Measurements from ENCODE around the gene RNU2-63P.
A peak's percentile ranks its signal among the peaks of the same experiment; 100 is the strongest.
"Not testable (repeated sequence)": the region's sequence is repeated elsewhere in the genome, so short reads cannot be mapped to it uniquely, and the experiment has no call there.

RNU2-63P gene

DNA sequence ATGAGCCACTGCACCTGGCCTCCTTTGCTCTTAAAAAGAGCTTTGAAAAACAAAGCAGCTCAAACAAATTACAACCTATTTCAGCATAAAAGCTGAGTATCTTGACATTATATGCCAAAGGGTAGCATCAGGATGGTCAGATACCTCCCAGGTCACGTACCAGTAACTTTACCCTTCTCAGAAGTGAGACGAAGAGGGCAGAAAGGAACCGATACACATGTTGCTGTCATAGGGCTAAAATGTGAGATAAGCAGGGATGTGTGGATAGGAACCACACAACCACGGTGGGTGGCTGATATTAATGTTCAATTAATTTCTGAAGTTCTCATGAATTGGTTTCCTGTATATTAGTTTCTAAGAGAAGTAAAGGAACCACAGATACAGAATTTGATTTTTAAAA is 12.6 kb upstream of the RNU2-63P start:
- DNase-seq (ENCODE audit: low spot score): no peak

- DNase-seq (ENCODE audit: low spot score): no peak
Observed at GRCh38 chr2:88027697-88028389, 11.5 kb upstream of the RNU2-63P start.

GRCh38 chr2:88024509-88024908 is 8.2 kb upstream of the RNU2-63P start:
- no peak for DNase-seq (ENCODE audit: low spot score)

DNA sequence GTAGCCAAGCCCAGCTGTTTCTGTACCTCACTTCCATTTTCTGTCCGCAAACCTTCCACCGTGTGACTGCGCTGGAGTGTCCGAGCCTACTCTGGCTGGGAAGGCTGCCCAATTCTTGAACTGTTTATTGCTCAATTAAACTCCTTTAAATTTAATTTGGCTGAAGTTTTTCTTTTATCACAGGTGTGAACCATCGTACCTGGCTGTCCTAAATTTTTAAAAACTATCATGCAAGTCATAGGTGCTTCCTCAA is 6.2 kb upstream of the RNU2-63P start:
- DNase-seq (ENCODE audit: low spot score): no peak

DNA sequence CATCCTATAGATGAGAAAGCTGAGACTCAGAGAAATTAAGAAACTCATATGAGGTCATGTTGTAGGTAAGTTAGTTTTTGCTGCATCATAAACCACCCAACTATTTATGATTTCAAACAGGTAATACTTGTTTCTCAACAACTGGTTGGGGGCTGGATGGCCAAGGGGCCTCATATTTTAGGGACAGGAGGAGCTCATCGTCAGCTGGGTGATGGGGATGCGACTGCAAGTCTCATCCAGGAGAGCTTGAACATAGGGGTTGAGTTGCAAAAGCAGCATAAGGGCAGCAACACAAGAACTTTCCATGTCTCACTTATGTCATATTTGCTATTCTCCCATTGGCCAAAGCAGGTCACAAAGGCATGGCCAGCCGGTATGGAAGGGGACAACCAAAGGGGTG is 3.6 kb upstream of the RNU2-63P start:
- no peak for DNase-seq (ENCODE audit: low spot score)

GRCh38 chr2:88018909-88019308 is 2.6 kb upstream of the RNU2-63P start:
- DNase-seq (ENCODE audit: low spot score): no peak

- DNase-seq (ENCODE audit: low spot score): not testable (repeated sequence)
Observed at GRCh38 chr2:88018077-88018805, 1.9 kb upstream of the RNU2-63P start.

GRCh38 chr2:88017780-88018038 is 1.4 kb upstream of the RNU2-63P start:
- DNase-seq (ENCODE audit: low spot score): not testable (repeated sequence)

DNA sequence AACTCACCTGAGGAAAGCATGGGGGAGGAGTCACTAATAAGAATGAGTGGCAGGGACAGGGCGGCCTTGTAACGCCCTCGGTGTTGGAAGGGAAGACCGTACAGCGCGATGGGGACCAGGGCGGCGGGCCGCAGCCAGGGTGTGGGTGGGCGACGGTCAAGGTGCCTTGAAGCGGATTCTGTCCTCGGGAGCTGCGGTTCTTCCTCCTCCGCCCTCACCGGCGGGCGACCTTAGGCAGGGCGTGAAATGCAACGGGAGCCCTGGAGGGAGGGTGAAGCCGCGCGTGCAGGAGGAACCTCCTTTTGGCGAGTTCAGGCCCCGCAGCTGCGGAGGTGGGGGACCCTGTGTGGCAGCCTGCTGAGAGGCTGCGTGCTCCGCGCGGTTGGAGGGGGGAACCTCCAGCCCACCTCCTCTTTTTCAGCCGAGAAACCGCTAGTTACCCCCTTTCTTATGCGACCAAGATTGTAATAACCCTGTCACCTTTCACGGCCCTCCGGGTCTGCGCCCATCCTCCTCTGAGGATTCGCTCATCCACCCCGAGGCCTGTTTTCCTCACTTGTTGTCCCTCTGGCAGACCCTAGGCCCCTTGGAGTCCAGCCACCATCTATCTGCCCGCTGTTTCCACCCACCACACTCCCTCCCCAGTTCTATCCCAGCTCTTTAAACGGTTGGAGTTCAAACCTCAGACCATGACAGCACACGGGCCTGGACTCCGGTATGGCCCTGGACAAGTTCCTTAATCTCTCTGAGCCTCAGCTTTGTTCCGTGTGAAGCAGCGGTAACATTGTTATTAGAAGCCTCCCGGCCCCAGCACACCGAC is 823 bp upstream of the RNU2-63P start:
- DNase-seq (ENCODE audit: low spot score): peak; percentile 76

DNA sequence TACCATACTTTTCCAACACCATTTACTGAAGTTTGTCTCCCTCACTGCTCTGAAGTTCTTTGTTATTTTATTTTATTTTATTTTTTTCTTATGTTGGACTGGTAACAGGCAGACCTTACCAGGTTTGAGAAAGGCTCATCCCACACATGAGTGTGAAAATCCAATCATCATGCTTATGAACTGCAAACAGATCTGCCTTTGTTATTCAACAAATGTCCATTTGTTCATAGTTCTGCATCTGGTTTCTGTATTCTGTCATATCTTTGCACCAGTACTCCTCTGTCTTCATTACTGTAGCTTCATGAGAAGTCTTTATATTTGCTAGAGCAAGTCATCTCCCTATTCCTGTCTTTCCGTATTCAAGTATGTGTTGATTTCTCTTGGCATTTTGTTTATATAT is 5.3 kb downstream of the RNU2-63P start:
- DNase-seq (ENCODE audit: low spot score): no peak

DNA sequence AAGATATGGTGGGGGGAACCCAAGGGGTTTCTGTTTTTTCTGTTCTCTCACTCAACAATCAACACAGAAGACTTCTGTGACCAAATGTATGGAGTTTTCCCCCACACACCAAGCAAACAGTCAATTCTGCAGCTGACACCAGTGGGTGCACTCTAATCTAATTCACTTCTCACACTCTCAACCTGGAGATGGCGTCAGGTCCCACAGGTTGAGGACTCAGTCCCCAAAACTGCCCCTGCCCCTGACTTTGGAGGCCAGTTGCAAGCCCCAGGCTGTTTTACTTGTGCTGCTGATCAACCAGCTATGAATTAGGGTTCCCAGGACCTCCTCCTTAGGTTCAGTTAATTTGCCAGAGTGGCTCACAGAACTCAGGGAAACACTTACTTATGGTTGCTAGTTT is 6.2 kb downstream of the RNU2-63P start:
- no peak for DNase-seq (ENCODE audit: low spot score)

- DNase-seq (ENCODE audit: low spot score): no peak
Observed at GRCh38 chr2:88006912-88007439, 9.4 kb downstream of the RNU2-63P start.

- no peak for DNase-seq (ENCODE audit: low spot score)
Observed at GRCh38 chr2:88005776-88006175, 10.6 kb downstream of the RNU2-63P start.

- DNase-seq (ENCODE audit: low spot score): no peak
Observed at GRCh38 chr2:88003074-88003755, 13.1 kb downstream of the RNU2-63P start.

- DNase-seq (ENCODE audit: low spot score): no peak
Observed at GRCh38 chr2:88002359-88002707, 14.0 kb downstream of the RNU2-63P start.

- not testable (repeated sequence) for DNase-seq (ENCODE audit: low spot score)
Observed at GRCh38 chr2:88000474-88000873, 15.9 kb downstream of the RNU2-63P start.

- no peak for DNase-seq (ENCODE audit: low spot score)
Observed at GRCh38 chr2:87996570-87996969, 19.8 kb downstream of the RNU2-63P start.

- no peak for DNase-seq (ENCODE audit: low spot score)
Observed at GRCh38 chr2:87995756-87996155, 20.6 kb downstream of the RNU2-63P start.

GRCh38 chr2:87994304-87994850 is 22.0 kb downstream of the RNU2-63P start:
- DNase-seq (ENCODE audit: low spot score): not testable (repeated sequence)

GRCh38 chr2:87992569-87992968 is 23.8 kb downstream of the RNU2-63P start:
- not testable (repeated sequence) for DNase-seq (ENCODE audit: low spot score)

DNA sequence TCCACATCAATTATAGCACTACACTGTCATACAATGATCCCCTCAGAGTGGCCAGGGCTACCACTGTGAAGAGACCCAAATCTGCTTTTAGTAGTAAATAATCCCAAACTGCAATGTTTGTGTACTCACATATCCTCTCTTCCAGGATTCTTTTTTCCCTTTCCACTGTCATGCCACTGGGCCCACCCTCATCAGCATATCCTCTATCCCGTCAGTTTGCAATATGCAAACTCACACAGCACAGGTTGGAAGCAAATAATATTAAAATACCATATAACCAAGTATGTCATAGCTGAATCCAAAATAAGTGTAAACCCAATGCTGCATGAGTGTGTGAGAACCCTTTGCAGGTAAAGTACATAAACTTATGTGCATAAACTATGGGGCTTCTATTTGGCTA is 28.9 kb downstream of the RNU2-63P start:
- not testable (repeated sequence) for DNase-seq (ENCODE audit: low spot score)

DNA sequence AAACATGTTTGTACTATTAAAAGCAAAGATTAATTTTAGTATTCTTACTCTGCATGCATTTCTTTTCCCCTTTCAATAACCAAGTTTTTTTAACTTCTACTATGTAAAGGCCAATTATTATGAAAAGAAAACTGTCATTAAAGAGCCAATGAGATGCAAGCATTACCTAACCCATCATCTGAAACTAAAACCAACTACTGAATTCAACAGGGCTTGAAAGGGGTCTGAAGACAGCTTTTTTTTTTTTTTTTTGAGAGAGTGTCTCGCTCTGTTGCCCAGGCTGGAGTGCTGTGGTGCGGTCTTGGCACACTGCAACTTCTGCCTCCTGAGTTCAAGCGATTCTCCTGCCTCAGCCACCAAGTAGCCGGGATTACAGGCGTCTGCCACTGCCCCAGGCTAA is 30.4 kb downstream of the RNU2-63P start:
- not testable (repeated sequence) for DNase-seq (ENCODE audit: low spot score)
